PC-3 (cell line): ENCODE measurements around the gene ASTN2. TPM values are rescaled to one million over a fixed set of nuclear protein-coding genes. Genes with fewer than 3 reads are reported as not detected.

Source experiments
- ATAC-seq: fragments of 200-7000 bp; cut with Tn5 transposase; 2 replicates; pipeline ENCODE4 v1.9.1; 2020; ENCODE audit warnings: mild to moderate bottlenecking, moderate library complexity
- BruUV-seq: library from RNA; stranded (reverse); fragments of 400-500 nt; replicated peaks from 2 replicates; lab custom pipeline; 2021; lab: Mats Ljungman, UMichigan
- CTCF ChIA-PET: fragments of 300-600 bp; sonication (Branson Sonifier 250); formaldehyde crosslinking; loops from one replicate; lab custom pipeline; 2022; ENCODE audit warnings: antibody characterized with exemption; lab: Charles Lee
- POLR2A ChIA-PET: fragments of 300-600 bp; sonication (Branson Sonifier 250); formaldehyde crosslinking; loops from one replicate; lab custom pipeline; 2022; ENCODE audit warnings: antibody characterized with exemption; ENCODE audit not compliant: unreplicated experiment; lab: Charles Lee
- DNase-seq: peaks from one replicate; pipeline ENCODE4 v3.0.0-alpha.2; 2015
- H2AFZ ChIP-seq: fragments of 300-600 bp; sonication (generic); 2 replicates; pipeline ENCODE4 v1.6.0; 2016; ENCODE audit warnings: antibody characterized with exemption, low read length
- H3F3A ChIP-seq: fragments of 300-600 bp; sonication (generic); one replicate; pipeline ENCODE4 v1.6.0; 2017; ENCODE audit warnings: antibody characterized with exemption, low read length, control low read depth, mild to moderate bottlenecking; ENCODE audit not compliant: unreplicated experiment
- H3K27ac ChIP-seq: fragments of 300-600 bp; sonication (generic); 2 replicates; pipeline ENCODE4 v1.5.1; 2016; ENCODE audit warnings: mild to moderate bottlenecking, low read length
- H3K27me3 ChIP-seq: fragments of 300-600 bp; sonication (generic); 2 replicates; pipeline ENCODE4 v1.6.1; 2016; ENCODE audit warnings: low read length, mixed read lengths
- H3K36me3 ChIP-seq: fragments of 300-600 bp; sonication (generic); 2 replicates; pipeline ENCODE4 v1.6.1; 2016; ENCODE audit warnings: low read depth, mixed run types, low read length, mixed read lengths
- H3K4me1 ChIP-seq: fragments of 300-600 bp; sonication (generic); 2 replicates; pipeline ENCODE4 v1.5.1; 2016; ENCODE audit warnings: low read length; ENCODE audit not compliant: insufficient read depth
- H3K4me2 ChIP-seq: fragments of 300-600 bp; sonication (generic); 2 replicates; pipeline ENCODE4 v1.6.0; 2016; ENCODE audit warnings: low read length
- H3K4me3 ChIP-seq: fragments of 300-600 bp; sonication (generic); 2 replicates; pipeline ENCODE4 v1.5.1; 2016; ENCODE audit warnings: mild to moderate bottlenecking, low read length, mixed read lengths
- H3K79me2 ChIP-seq: fragments of 300-600 bp; sonication (generic); 2 replicates; pipeline ENCODE4 v1.6.1; 2017; ENCODE audit warnings: low read length, mixed read lengths
- H3K9ac ChIP-seq: fragments of 300-600 bp; sonication (generic); 2 replicates; pipeline ENCODE4 v1.6.0; 2016; ENCODE audit warnings: mild to moderate bottlenecking, low read length
- H3K9me2 ChIP-seq: fragments of 300-600 bp; sonication (generic); replicated peaks from 2 replicates; pipeline ENCODE4 v1.6.1; 2016; ENCODE audit warnings: mixed run types, low read length, mixed read lengths
- H3K9me3 ChIP-seq: fragments of 300-600 bp; sonication (generic); 2 replicates; pipeline ENCODE4 v1.6.1; 2016; ENCODE audit warnings: low read length, mixed read lengths
- H4K20me1 ChIP-seq: fragments of 300-600 bp; sonication (generic); 2 replicates; pipeline ENCODE4 v1.6.1; 2016; ENCODE audit warnings: low read length, mixed read lengths
- EZH2 ChIP-seq: fragments of 300-600 bp; sonication (generic); IDR thresholded peaks from one replicate; pipeline ENCODE4 v1.6.1; 2017; ENCODE audit warnings: antibody characterized with exemption, mild to moderate bottlenecking, low read length; ENCODE audit not compliant: unreplicated experiment
- EZH2phosphoT487 ChIP-seq: fragments of 300-600 bp; sonication (generic); IDR thresholded peaks from 2 replicates; pipeline ENCODE4 v1.6.1; 2018; ENCODE audit warnings: mild to moderate bottlenecking, antibody characterized with exemption, low read length, borderline replicate concordance
- intact Hi-C: fragments of 100-400 bp; cut with micrococcal nuclease; formaldehyde crosslinking; loops from 2 replicates; pipeline ENCODE4 v1.9.0; 2023
- total RNA-seq: library from RNA; depleted of rRNA; stranded (reverse); fragments of >200 nt; gene quantifications from 2 replicates; pipeline ENCODE4 v1.2.3, GENCODE V29; 2014
- TF ChIP-seq, protein P1 (sequence below): fragments of 300-600 bp; sonication (generic); conservative IDR thresholded peaks from 2 replicates; pipeline ENCODE4 v1.5.1; 2017; ENCODE audit warnings: antibody characterized with exemption, low read depth, mild to moderate bottlenecking, low read length

The ASTN2 gene
- total RNA-seq, 1 experiment from 2014 or later = 3.5 TPM

DNA sequence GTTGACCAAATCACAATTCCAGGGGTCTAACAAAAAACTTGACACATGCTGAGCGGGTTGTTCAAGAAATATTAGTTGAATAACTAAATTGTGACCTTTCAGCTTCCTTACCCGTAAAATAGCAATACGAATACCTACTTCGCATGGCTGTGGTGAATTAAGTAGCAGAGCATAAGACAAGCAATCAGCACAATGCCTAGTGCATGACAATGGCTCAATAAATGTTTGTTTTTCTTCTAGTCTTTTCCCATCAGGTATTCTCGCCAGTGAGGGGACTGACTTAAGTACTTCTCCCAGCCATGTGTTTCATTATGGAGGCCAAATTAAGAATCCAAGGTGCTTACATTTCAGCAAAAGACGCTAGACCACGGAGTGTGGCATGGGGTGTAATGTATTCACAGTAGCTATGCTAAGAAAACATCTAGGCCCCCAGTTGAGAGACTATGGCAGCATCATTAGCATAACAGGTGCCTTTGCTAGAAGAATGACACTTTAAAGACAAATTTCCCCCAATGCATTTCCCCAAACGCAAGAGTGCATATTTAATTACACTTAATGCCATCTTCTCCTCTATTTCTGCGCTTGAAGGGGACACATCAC, 145.9 kb downstream of the ASTN2 start:
- intact Hi-C loops = no loop called here

DNA sequence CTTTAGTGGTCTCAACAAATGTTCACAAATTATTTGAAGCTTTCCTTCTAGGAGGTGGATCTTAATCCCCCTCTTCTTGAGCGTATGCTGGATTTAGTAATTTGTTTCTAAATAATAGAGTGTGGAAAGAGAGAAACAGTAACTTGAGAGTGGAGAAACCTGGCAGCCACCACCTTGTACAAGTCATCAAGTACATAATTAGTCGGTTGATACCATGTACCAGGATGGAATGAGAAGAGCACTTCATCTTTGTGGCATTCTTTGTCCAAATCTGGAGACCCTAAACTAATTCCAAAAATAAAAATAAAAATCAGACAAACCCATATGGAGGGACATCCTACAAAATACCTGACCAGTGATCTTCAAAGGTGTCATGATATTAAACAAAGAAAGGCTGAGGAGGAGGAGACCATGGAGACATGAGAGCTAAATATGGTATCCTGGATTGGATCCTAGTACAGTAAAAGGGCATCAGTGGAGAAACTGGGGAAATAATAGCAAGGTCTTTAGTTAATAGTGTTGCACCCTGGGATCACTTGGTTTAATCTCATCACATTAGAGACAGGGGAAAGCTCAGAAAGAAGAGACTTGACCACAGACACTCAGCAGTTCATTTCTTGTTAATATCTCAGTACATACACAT, 147.9 kb downstream of the ASTN2 start:
- Histone ChIP-seq H3K27ac (no peak overlapping the region), H4K20me1 (no peaks in the 10 kb centered on the region), H3K79me2 (no peaks in the 10 kb centered on the region), H3K4me2 (no peak overlapping the region), H2AFZ (no peak overlapping the region), H3K4me3 (no peak overlapping the region), H3K27me3 (no peaks in the 10 kb centered on the region), H3K9me2 (no peaks in the 10 kb centered on the region), H3F3A (no peaks in the 10 kb centered on the region), H3K9me3 (no peaks in the 10 kb centered on the region), H3K4me1 (no peaks in the 10 kb centered on the region), H3K9ac (no peak overlapping the region), H3K36me3 (no peaks in the 10 kb centered on the region)
- ATAC-seq = no peak
- TF ChIP-seq, protein P1, sequence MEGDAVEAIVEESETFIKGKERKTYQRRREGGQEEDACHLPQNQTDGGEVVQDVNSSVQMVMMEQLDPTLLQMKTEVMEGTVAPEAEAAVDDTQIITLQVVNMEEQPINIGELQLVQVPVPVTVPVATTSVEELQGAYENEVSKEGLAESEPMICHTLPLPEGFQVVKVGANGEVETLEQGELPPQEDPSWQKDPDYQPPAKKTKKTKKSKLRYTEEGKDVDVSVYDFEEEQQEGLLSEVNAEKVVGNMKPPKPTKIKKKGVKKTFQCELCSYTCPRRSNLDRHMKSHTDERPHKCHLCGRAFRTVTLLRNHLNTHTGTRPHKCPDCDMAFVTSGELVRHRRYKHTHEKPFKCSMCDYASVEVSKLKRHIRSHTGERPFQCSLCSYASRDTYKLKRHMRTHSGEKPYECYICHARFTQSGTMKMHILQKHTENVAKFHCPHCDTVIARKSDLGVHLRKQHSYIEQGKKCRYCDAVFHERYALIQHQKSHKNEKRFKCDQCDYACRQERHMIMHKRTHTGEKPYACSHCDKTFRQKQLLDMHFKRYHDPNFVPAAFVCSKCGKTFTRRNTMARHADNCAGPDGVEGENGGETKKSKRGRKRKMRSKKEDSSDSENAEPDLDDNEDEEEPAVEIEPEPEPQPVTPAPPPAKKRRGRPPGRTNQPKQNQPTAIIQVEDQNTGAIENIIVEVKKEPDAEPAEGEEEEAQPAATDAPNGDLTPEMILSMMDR = no peak
- ChIA-PET POLR2A (no interaction called here), CTCF (no interaction called here)
- no peak for DNase-seq
- intact Hi-C loops = no loop called here
- no TSS peak for BruUV-seq

More for the DNA sequence above, 145.9 kb downstream of the ASTN2 start:
- Histone ChIP-seq H3K9me3 (no peaks in the 10 kb centered on the region), H3K79me2 (no peaks in the 10 kb centered on the region), H3K9me2 (no peaks in the 10 kb centered on the region), H3K36me3 (no peaks in the 10 kb centered on the region), H3K4me3 (no peak overlapping the region), H3K4me1 (no peaks in the 10 kb centered on the region), H3K4me2 (no peak overlapping the region), H3K9ac (no peak overlapping the region), H3K27ac (no peak overlapping the region), H3K27me3 (no peaks in the 10 kb centered on the region), H2AFZ (no peak overlapping the region), H4K20me1 (no peaks in the 10 kb centered on the region), H3F3A (no peaks in the 10 kb centered on the region)
- POLR2A ChIA-PET = no interaction called here
- BruUV-seq = no TSS peak
- no peak for ATAC-seq
- CTCF ChIA-PET = no interaction called here
- no peak for DNase-seq
- TF ChIP-seq EZH2phosphoT487 = no peak
- no peak for TF ChIP-seq EZH2
- TF ChIP-seq, protein P1 = no peak

DNA sequence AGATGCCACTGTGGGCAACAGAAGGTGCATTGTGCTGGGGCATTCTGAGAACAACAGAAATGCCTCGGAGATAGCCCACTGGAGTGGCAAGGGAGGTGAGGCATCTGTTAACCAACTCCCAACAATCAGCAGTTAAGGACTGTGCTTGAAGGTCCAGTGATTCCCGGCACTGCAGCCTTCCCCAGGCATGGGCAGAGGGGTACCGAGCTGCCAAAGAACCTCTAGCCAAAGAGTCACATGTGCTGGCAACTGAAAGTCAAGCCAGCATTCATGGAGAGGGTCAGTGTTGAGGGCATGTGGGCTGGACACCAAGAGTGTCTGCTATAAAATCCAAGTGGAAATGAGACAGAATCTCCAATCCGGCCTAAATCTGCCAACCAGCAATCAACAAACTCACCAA, 149.6 kb downstream of the ASTN2 start:
- H3K4me1 ChIP-seq = no peaks in the 10 kb centered on the region
- intact Hi-C loops = no loop called here
- H3K4me2 ChIP-seq = no peak overlapping the region
- BruUV-seq = no TSS peak
- H3K9me2 ChIP-seq = no peaks in the 10 kb centered on the region
- H3K4me3 ChIP-seq = no peak overlapping the region
- no peaks in the 10 kb centered on the region for H3K27me3 ChIP-seq
- CTCF ChIA-PET = no interaction called here
- no peak overlapping the region for H2AFZ ChIP-seq
- H3F3A ChIP-seq = no peaks in the 10 kb centered on the region
- DNase-seq = no peak
- ATAC-seq = no peak
- no peak for TF ChIP-seq EZH2phosphoT487
- no peak for TF ChIP-seq EZH2
- H3K9me3 ChIP-seq = no peaks in the 10 kb centered on the region
- no peak overlapping the region for H3K9ac ChIP-seq
- POLR2A ChIA-PET = no interaction called here
- no peaks in the 10 kb centered on the region for H3K79me2 ChIP-seq
- no peak overlapping the region for H3K27ac ChIP-seq
- no peaks in the 10 kb centered on the region for H4K20me1 ChIP-seq
- no peaks in the 10 kb centered on the region for H3K36me3 ChIP-seq
